Psoas muscle (tissue), 8 donors: ENCODE data around the gene PRORP. TPM values are rescaled to one million over a fixed set of nuclear protein-coding genes. Genes with fewer than 3 reads are reported as not detected.

Experiments used
- ATAC-seq, 4 donors: fragments of 200-7000 bp; cut with Tn5 transposase; one replicate each; pipeline ENCODE4 v1.9.1; 2020; ENCODE audit warnings: moderate library complexity in 3 of 4, mild to moderate bottlenecking in 2 of 4
- DNase-seq, 2 donors: peaks; one replicate each; pipeline ENCODE4 v3.0.0-alpha.2; 2020
- H3K27ac ChIP-seq: fragments of 200-600 bp; one replicate; pipeline ENCODE4 v1.8.0; 2022
- H3K27me3 ChIP-seq, 3 donors: fragments of 200-600 bp in 1 of 3; one replicate each; pipeline versions ENCODE4 v1.6.1 to v1.8.0; 2013 to 2022; ENCODE audit warnings: low read length in 2 of 3, mild to moderate bottlenecking in 2 of 3, moderate library complexity in 1 of 3; ENCODE audit not compliant: insufficient read depth in 3 of 3
- H3K36me3 ChIP-seq, 2 donors: fragments of 200-600 bp in 1 of 2; one replicate each; pipeline versions ENCODE4 v1.6.1 to v1.8.0; 2013 to 2022; ENCODE audit warnings: low read depth in 1 of 2, mild to moderate bottlenecking in 1 of 2, moderate library complexity in 1 of 2; ENCODE audit not compliant: insufficient read depth in 1 of 2
- H3K4me1 ChIP-seq: fragments of 200-600 bp; one replicate; pipeline ENCODE4 v1.8.0; 2022
- H3K4me3 ChIP-seq: fragments of 200-600 bp; one replicate; pipeline ENCODE4 v1.8.0; 2022; ENCODE audit warnings: mild to moderate bottlenecking
- H3K9me3 ChIP-seq: fragments of 200-600 bp; one replicate; pipeline ENCODE4 v1.8.0; 2022
- CTCF ChIP-seq: fragments of 200-600 bp; IDR thresholded peaks from one replicate; pipeline ENCODE4 v1.8.0; 2022; ENCODE audit warnings: antibody characterized with exemption
- WGBS, 3 donors: extraction: QIAGEN DNeasy Blood & Tissue Kit; methylation state at CpG; one replicate each; pipeline versions ENCODE4 v1.1.6 to v1.1.7; 2013; 5-methylcytosine and 5-hydroxymethylcytosine counted together
- intact Hi-C, 2 donors: fragments of 100-400 bp; cut with DNase I; formaldehyde crosslinking; loops; one replicate each; pipeline versions ENCODE4 v1.11.0 to v1.14.2; 2022
- polyA plus RNA-seq, 3 donors: library from polyadenylated mRNA; stranded (reverse); fragments of 200-250 nt; gene quantifications; one replicate each; pipeline ENCODE4 v1.2.3, GENCODE V29; 2013
- total RNA-seq, 4 donors: library from RNA; stranded (reverse); fragmentation: NEBNext Ultra II Directional in 2 of 4; extraction: Animal tissue kit (Norgen Biotek cat#: 25700) in 2 of 4; gene quantifications; one replicate each; pipeline versions ENCODE4 v1.2.1 to v1.2.4, GENCODE V29; 2021 to 2023
- donor health status: healthy with polysubstance abuse.
- donor health status: DM: no; HTN: no; CAD: no; lungs with moderate emphysema.
- donor health status: Bipolar disorder and iron deficiency.
- donor health status: healthy.
- donor health status: DM: yes; HTN: yes; CAD: no.
- donor health status: DM: no; HTN: no; CAD: no.
- donor health status: DM: no; HTN: no; CAD: no.
- donor health status: DM: yes; HTN: yes; CAD: no.

The PRORP gene
- total and polyA plus RNA-seq, 7 donors, result 11.3 to 23.5 (median 17.7) TPM

GRCh38 chr14:35167496-35167895, 45.1 kb downstream of the PRORP start:
- Histone ChIP-seq H3K4me3 (no peak overlapping the region), H3K9me3 (no peaks in the 10 kb centered on the region), H3K27me3 (no peaks in the 10 kb centered on the region), H3K4me1 (no peaks in the 10 kb centered on the region), H3K36me3 (no peaks in the 10 kb centered on the region), H3K27ac (no peak overlapping the region)
- intact Hi-C loops, result no loop called here
- ATAC-seq (no peak), DNase-seq (no peak)
- WGBS, 3 donors, result 58 to 79% (median 63%) methylated on average over 3 of the region's 3 CpGs
- no peak for TF ChIP-seq CTCF

Other genes starting within 250 kb of the PRORP start
- gene BAZ1A, start 247.2 kb upstream of the PRORP start, total RNA-seq, result 10 to 100 TPM in 3 of 4 donors, 1 to 10 TPM in 1; 7.5 to 28.3 (median 15.5) TPM
- gene BAZ1A, start 247.2 kb upstream of the PRORP start, polyA plus RNA-seq, result 10 to 100 TPM in 2 of 3 donors, 1 to 10 TPM in 1; 9.3 to 16.7 (median 15.3) TPM
- gene SRP54, start 139.6 kb upstream of the PRORP start, total RNA-seq, result 10 to 100 TPM; 30.6 to 39.6 (median 34.6) TPM
- 10 to 100 TPM; 27.9 to 51.2 (median 44.1) TPM for gene SRP54, start 139.6 kb upstream of the PRORP start, polyA plus RNA-seq
- 10 to 100 TPM; 33.1 to 83.3 (median 60.3) TPM for gene FAM177A1, start 76.3 kb upstream of the PRORP start, total RNA-seq
- 10 to 100 TPM; 32.9 to 61.2 (median 35.9) TPM for gene FAM177A1, start 76.3 kb upstream of the PRORP start, polyA plus RNA-seq
- gene PPP2R3C, start 562 bp upstream of the PRORP start, total RNA-seq, result 10 to 100 TPM; 22.9 to 37.1 (median 27.9) TPM
- gene PPP2R3C, start 562 bp upstream of the PRORP start, polyA plus RNA-seq, result 10 to 100 TPM; 30.9 to 67.0 (median 39.3) TPM
- 100 to 1,000 TPM; 176 to 276 (median 262) TPM for gene PSMA6, start 169.8 kb downstream of the PRORP start, total RNA-seq
- 100 to 1,000 TPM; 328 to 653 (median 448) TPM for gene PSMA6, start 169.8 kb downstream of the PRORP start, polyA plus RNA-seq